Suprapubic skin (tissue), 4 donors: Measurements from ENCODE around the gene RUSC2. TPM values are rescaled to one million over a fixed set of nuclear protein-coding genes. Genes with fewer than 3 reads are reported as not detected.
"Not testable (repeated sequence)": the region's sequence is repeated elsewhere in the genome, so short reads cannot be mapped to it uniquely, and the experiment has no call there.

ENCODE experiments used
- DNase-seq, 2 donors: peaks; one replicate each; pipeline ENCODE4 v3.0.0-alpha.2; 2019; ENCODE audit warnings: low spot score in 2 of 2
- H3K27ac ChIP-seq: fragments of 200-600 bp; sonication (generic); one replicate; pipeline ENCODE4 v1.5.1; 2019
- H3K27me3 ChIP-seq: fragments of 200-600 bp; sonication (generic); one replicate; pipeline ENCODE4 v1.5.1; 2019
- H3K36me3 ChIP-seq: fragments of 200-600 bp; sonication (generic); one replicate; pipeline ENCODE4 v1.5.1; 2019
- H3K4me1 ChIP-seq: fragments of 200-600 bp; sonication (generic); one replicate; pipeline ENCODE4 v1.5.1; 2019
- H3K4me3 ChIP-seq: fragments of 200-600 bp; sonication (generic); one replicate; pipeline ENCODE4 v1.5.1; 2019; ENCODE audit warnings: mild to moderate bottlenecking
- H3K9me3 ChIP-seq: fragments of 200-600 bp; sonication (generic); one replicate; pipeline ENCODE4 v1.5.1; 2019
- CTCF ChIP-seq, 2 donors: fragments of 200-600 bp in 1 of 2; fragments of 450-650 bp in 1 of 2; sonication (generic) in 1 of 2; IDR thresholded peaks; one replicate each; pipeline ENCODE4 v1.5.1; 2016 to 2019; ENCODE audit warnings: antibody characterized with exemption in 2 of 2, mild to moderate bottlenecking in 1 of 2, moderate library complexity in 1 of 2
- EP300 ChIP-seq: sonication (generic); formaldehyde crosslinking; IDR thresholded peaks from one replicate; pipeline ENCODE4 v1.6.1; 2017; ENCODE audit warnings: antibody characterized with exemption
- POLR2A ChIP-seq, 2 donors: fragments of 450-650 bp; IDR thresholded peaks; one replicate each; pipeline ENCODE4 v1.6.1; 2017; ENCODE audit warnings: antibody characterized with exemption in 2 of 2, mild to moderate bottlenecking in 2 of 2, moderate library complexity in 2 of 2
- POLR2AphosphoS5 ChIP-seq, 3 donors: sonication (generic); formaldehyde crosslinking; IDR thresholded peaks; one replicate each; pipeline ENCODE4 v1.6.1; 2017; ENCODE audit warnings: antibody characterized with exemption in 3 of 3
- WGBS: methylation state at CpG from one replicate; pipeline ENCODE4 v1.1.5; 2018; 5-methylcytosine and 5-hydroxymethylcytosine counted together
- total RNA-seq, 4 donors: library from RNA; depleted of rRNA; stranded (reverse); fragments of >200 nt; gene quantifications; one replicate each; pipeline ENCODE4 v1.1.0, GENCODE V29; 2016

RUSC2 gene
- total RNA-seq, 4 donors from 2014 or later = 17.5 to 22.3 (median 19.0) TPM

GRCh38 chr9:35522700-35523099 is 32.8 kb downstream of the RUSC2 start:
- 79% methylated on average over 1 of the region's 1 CpG for WGBS
- TF ChIP-seq CTCF (IDR thresholded peaks at IDR 0.05) (no peak), POLR2AphosphoS5 (IDR thresholded peaks at IDR 0.05) (no peak), POLR2A (IDR thresholded peaks at IDR 0.05) (no peak), EP300 (no peak)
- no peak for DNase-seq
- H3K9me3 ChIP-seq = no peaks in the 10 kb centered on the region
- H3K4me1 ChIP-seq = peaks cover 45% of the 10 kb centered on the region
- no peak overlapping the region for H3K4me3 ChIP-seq
- no peaks in the 10 kb centered on the region for H3K36me3 ChIP-seq
- no peaks in the 10 kb centered on the region for H3K27me3 ChIP-seq
- H3K27ac ChIP-seq = no peak overlapping the region

GRCh38 chr9:35523556-35523955 is 33.6 kb downstream of the RUSC2 start:
- H3K4me1 ChIP-seq = peaks cover 37% of the 10 kb centered on the region
- not testable (repeated sequence) for H3K36me3 ChIP-seq, H3K27me3 ChIP-seq, H3K27ac ChIP-seq, DNase-seq, H3K9me3 ChIP-seq, H3K4me3 ChIP-seq

GRCh38 chr9:35526087-35526801 is 36.3 kb downstream of the RUSC2 start:
- H3K9me3 ChIP-seq = no peaks in the 10 kb centered on the region
- no peak overlapping the region for H3K4me3 ChIP-seq
- H3K4me1 ChIP-seq = peaks cover 14% of the 10 kb centered on the region
- WGBS = 44% methylated on average over 1 of the region's 1 CpG
- no peak overlapping the region for H3K27ac ChIP-seq
- H3K27me3 ChIP-seq = no peaks in the 10 kb centered on the region
- TF ChIP-seq CTCF (IDR thresholded peaks at IDR 0.05) = no peak
- no peak for TF ChIP-seq EP300
- H3K36me3 ChIP-seq = no peaks in the 10 kb centered on the region
- DNase-seq = no peak

GRCh38 chr9:35529161-35529823 is 39.4 kb downstream of the RUSC2 start:
- no peak overlapping the region for H3K4me3 ChIP-seq
- no peak for TF ChIP-seq POLR2A (IDR thresholded peaks at IDR 0.05)
- TF ChIP-seq POLR2AphosphoS5 (IDR thresholded peaks at IDR 0.05) = no peak
- TF ChIP-seq EP300 = no peak
- no peak for TF ChIP-seq CTCF (IDR thresholded peaks at IDR 0.05)
- no peak for DNase-seq
- H3K4me1 ChIP-seq = peaks cover 11% of the 10 kb centered on the region
- no peak overlapping the region for H3K27ac ChIP-seq
- 84% methylated on average over 3 of the region's 3 CpGs for WGBS
- H3K27me3 ChIP-seq = no peaks in the 10 kb centered on the region
- no peaks in the 10 kb centered on the region for H3K9me3 ChIP-seq
- H3K36me3 ChIP-seq = no peaks in the 10 kb centered on the region

GRCh38 chr9:35533398-35533797 is 43.5 kb downstream of the RUSC2 start:
- no peak for DNase-seq
- TF ChIP-seq POLR2AphosphoS5 (IDR thresholded peaks at IDR 0.05) (no peak), EP300 (no peak), POLR2A (IDR thresholded peaks at IDR 0.05) (no peak), CTCF (IDR thresholded peaks at IDR 0.05) (no peak)
- no peaks in the 10 kb centered on the region for H3K36me3 ChIP-seq
- H3K27ac ChIP-seq = no peak overlapping the region
- H3K27me3 ChIP-seq = no peaks in the 10 kb centered on the region
- H3K9me3 ChIP-seq = no peaks in the 10 kb centered on the region
- H3K4me1 ChIP-seq = peaks cover 11% of the 10 kb centered on the region
- H3K4me3 ChIP-seq = no peak overlapping the region

- H3K4me1 ChIP-seq = peaks cover 27% of the 10 kb centered on the region
- not testable (repeated sequence) for H3K9me3 ChIP-seq, H3K27me3 ChIP-seq, H3K4me3 ChIP-seq, DNase-seq, H3K36me3 ChIP-seq, H3K27ac ChIP-seq
- WGBS = 95% methylated on average over 3 of the region's 3 CpGs
Measured at GRCh38 chr9:35534921-35535320, 45.0 kb downstream of the RUSC2 start.
